Stomach (tissue), 4 donors: ENCODE measurements around the gene ZNF491.

ENCODE experiments used
- CTCF ChIP-seq, 7 experiments: fragments of 450-650 bp in 4 of 7; fragments of 200-600 bp in 3 of 7; sonication (generic) in 3 of 7; IDR thresholded peaks; one replicate each; pipeline ENCODE4 v1.5.1; 2016 to 2019; ENCODE audit warnings: antibody characterized with exemption in 7 of 7, control low read depth in 2 of 7, mild to moderate bottlenecking in 1 of 7
- EP300 ChIP-seq: sonication (generic); formaldehyde crosslinking; IDR thresholded peaks from one replicate; pipeline ENCODE4 v1.6.1; 2017; ENCODE audit warnings: antibody characterized with exemption
- POLR2A ChIP-seq, 4 donors: fragments of 450-650 bp; IDR thresholded peaks; one replicate each; pipeline ENCODE4 v1.6.1; 2016; ENCODE audit warnings: antibody characterized with exemption in 4 of 4, control low read depth in 2 of 4, mild to moderate bottlenecking in 1 of 4, moderate library complexity in 1 of 4
- POLR2AphosphoS5 ChIP-seq, 3 donors: sonication (generic); formaldehyde crosslinking; IDR thresholded peaks; one replicate each; pipeline ENCODE4 v1.6.1; 2016; ENCODE audit warnings: antibody characterized with exemption in 3 of 3

GRCh38 chr19:11797491-11797890 lies 832 bp upstream of the ZNF491 start:
- peak in 5 of 7 experiments; percentile 64 to 89 (median 83) for TF ChIP-seq CTCF (IDR thresholded peaks at IDR 0.05)
- TF ChIP-seq POLR2A (IDR thresholded peaks at IDR 0.05) = no peak
- TF ChIP-seq POLR2AphosphoS5 (IDR thresholded peaks at IDR 0.05) = peak; percentile 29 to 73 (median 62)
- TF ChIP-seq EP300 = no peak
